ENCODE measurements around the gene PALS1. TPM values are rescaled to one million over a fixed set of nuclear protein-coding genes. Genes with fewer than 3 reads are reported as not detected.

PALS1 gene
- total RNA-seq, 3 donors from 2014 or later (not counting 1 experiment from before 2014, with no cell fraction given), result 4.3 to 7.3 (median 6.5) TPM

GRCh38 chr14:67242168-67242420, 859 bp downstream of the PALS1 start:
- peak overlapping the region; percentile 68 to 83 for H3K27ac Mint-ChIP-seq
- no peak overlapping the region for H3K27ac ChIP-seq (ENCODE audit: low read length)

GRCh38 chr14:67245104-67245503, 3.9 kb downstream of the PALS1 start:
- H3K4me3 ChIP-seq (ENCODE audit: low read length), result no peak overlapping the region
- Mint-ChIP-seq H3K4me3 (no peak overlapping the region), H3K9me3 (no peaks in the 10 kb centered on the region), H3K36me3 (no peaks in the 10 kb centered on the region), H3K27ac (no peak overlapping the region), H3K27me3 (ENCODE audit: low read depth in 2 of 2) (no peaks in the 10 kb centered on the region), H3K4me1 (peaks cover 13 to 15% of the 10 kb centered on the region in 2 donors)
- H3K27ac ChIP-seq (ENCODE audit: low read length), result no peak overlapping the region
- ATAC-seq, result no peak
- TF ChIP-seq, protein P1, sequence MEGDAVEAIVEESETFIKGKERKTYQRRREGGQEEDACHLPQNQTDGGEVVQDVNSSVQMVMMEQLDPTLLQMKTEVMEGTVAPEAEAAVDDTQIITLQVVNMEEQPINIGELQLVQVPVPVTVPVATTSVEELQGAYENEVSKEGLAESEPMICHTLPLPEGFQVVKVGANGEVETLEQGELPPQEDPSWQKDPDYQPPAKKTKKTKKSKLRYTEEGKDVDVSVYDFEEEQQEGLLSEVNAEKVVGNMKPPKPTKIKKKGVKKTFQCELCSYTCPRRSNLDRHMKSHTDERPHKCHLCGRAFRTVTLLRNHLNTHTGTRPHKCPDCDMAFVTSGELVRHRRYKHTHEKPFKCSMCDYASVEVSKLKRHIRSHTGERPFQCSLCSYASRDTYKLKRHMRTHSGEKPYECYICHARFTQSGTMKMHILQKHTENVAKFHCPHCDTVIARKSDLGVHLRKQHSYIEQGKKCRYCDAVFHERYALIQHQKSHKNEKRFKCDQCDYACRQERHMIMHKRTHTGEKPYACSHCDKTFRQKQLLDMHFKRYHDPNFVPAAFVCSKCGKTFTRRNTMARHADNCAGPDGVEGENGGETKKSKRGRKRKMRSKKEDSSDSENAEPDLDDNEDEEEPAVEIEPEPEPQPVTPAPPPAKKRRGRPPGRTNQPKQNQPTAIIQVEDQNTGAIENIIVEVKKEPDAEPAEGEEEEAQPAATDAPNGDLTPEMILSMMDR (IDR thresholded peaks at IDR 0.05), result no peak
- intact Hi-C loops (cut with micrococcal nuclease), result no loop called here
- 77% methylated on average over 1 of the region's 1 CpG for WGBS (ENCODE audit: insufficient coverage)
- no peaks in the 10 kb centered on the region for H3K27me3 ChIP-seq (ENCODE audit: control insufficient read depth, insufficient read depth, low read length)
- no peaks in the 10 kb centered on the region for H3K9me3 ChIP-seq (ENCODE audit: control insufficient read depth, insufficient read depth, low read length)
- H3K4me1 ChIP-seq (ENCODE audit: control insufficient read depth, insufficient read depth, low read length), result peaks cover 8% of the 10 kb centered on the region
- H3K36me3 ChIP-seq (ENCODE audit: control insufficient read depth, insufficient read depth, low read length), result no peaks in the 10 kb centered on the region
- DNase-seq, result no peak

More at GRCh38 chr14:67242168-67242420, 859 bp downstream of the PALS1 start:
- H3K4me3 ChIP-seq (ENCODE audit: low read length), result peak overlapping the region; percentile 75
- Mint-ChIP-seq H3K9me3 (no peaks in the 10 kb centered on the region), H3K4me1 (peaks cover 15 to 18% of the 10 kb centered on the region in 2 donors), H3K27me3 (ENCODE audit: low read depth in 2 of 2) (no peaks in the 10 kb centered on the region), H3K36me3 (no peaks in the 10 kb centered on the region), H3K4me3 (peak overlapping the region; percentile 93)
- intact Hi-C loops (cut with micrococcal nuclease), result no loop called here
- WGBS (ENCODE audit: insufficient coverage), result 26% methylated on average over 3 of the region's 4 CpGs
- no peaks in the 10 kb centered on the region for H3K27me3 ChIP-seq (ENCODE audit: control insufficient read depth, insufficient read depth, low read length)
- peaks cover 9% of the 10 kb centered on the region for H3K4me1 ChIP-seq (ENCODE audit: control insufficient read depth, insufficient read depth, low read length)
- TF ChIP-seq, protein P1 (IDR thresholded peaks at IDR 0.05), result no peak
- H3K36me3 ChIP-seq (ENCODE audit: control insufficient read depth, insufficient read depth, low read length), result no peaks in the 10 kb centered on the region
- H3K9me3 ChIP-seq (ENCODE audit: control insufficient read depth, insufficient read depth, low read length), result no peaks in the 10 kb centered on the region
- ATAC-seq (no peak), DNase-seq (no peak)

- no peaks in the 10 kb centered on the region for H3K4me1 ChIP-seq (ENCODE audit: control insufficient read depth, insufficient read depth, low read length)
- no peaks in the 10 kb centered on the region for H3K36me3 ChIP-seq (ENCODE audit: control insufficient read depth, insufficient read depth, low read length)
- H3K9me3 ChIP-seq (ENCODE audit: control insufficient read depth, insufficient read depth, low read length), result no peaks in the 10 kb centered on the region
- WGBS (ENCODE audit: insufficient coverage), result 80% methylated on average over 2 of the region's 2 CpGs
- ATAC-seq, result no peak
- H3K27ac Mint-ChIP-seq, result no peak overlapping the region
- H3K27me3 Mint-ChIP-seq (ENCODE audit: low read depth in 2 of 2), result no peaks in the 10 kb centered on the region
- DNase-seq, result no peak
- intact Hi-C loops (cut with micrococcal nuclease), result no loop called here
- H3K4me1 Mint-ChIP-seq, result no peaks in the 10 kb centered on the region
- no peak overlapping the region for H3K4me3 ChIP-seq (ENCODE audit: low read length)
- H3K9me3 Mint-ChIP-seq, result no peaks in the 10 kb centered on the region
- H3K27me3 ChIP-seq (ENCODE audit: control insufficient read depth, insufficient read depth, low read length), result no peaks in the 10 kb centered on the region
- TF ChIP-seq, protein P1 (IDR thresholded peaks at IDR 0.05), result no peak
- H3K36me3 Mint-ChIP-seq, result no peaks in the 10 kb centered on the region
- H3K4me3 Mint-ChIP-seq, result no peak overlapping the region
- H3K27ac ChIP-seq (ENCODE audit: low read length), result no peak overlapping the region
These were observed 10.5 kb downstream of the PALS1 start for GRCh38 chr14:67251573-67252226.

GRCh38 chr14:67253076-67253635, 11.9 kb downstream of the PALS1 start:
- Histone ChIP-seq H3K4me1 (ENCODE audit: control insufficient read depth, insufficient read depth, low read length) (no peaks in the 10 kb centered on the region), H3K4me3 (ENCODE audit: low read length) (no peak overlapping the region), H3K9me3 (ENCODE audit: control insufficient read depth, insufficient read depth, low read length) (no peaks in the 10 kb centered on the region), H3K27ac (ENCODE audit: low read length) (no peak overlapping the region), H3K27me3 (ENCODE audit: control insufficient read depth, insufficient read depth, low read length) (no peaks in the 10 kb centered on the region), H3K36me3 (ENCODE audit: control insufficient read depth, insufficient read depth, low read length) (no peaks in the 10 kb centered on the region)
- 93% methylated on average over 2 of the region's 2 CpGs for WGBS (ENCODE audit: insufficient coverage)
- no peak overlapping the region for H3K27ac Mint-ChIP-seq
- no peaks in the 10 kb centered on the region for H3K4me1 Mint-ChIP-seq
- DNase-seq, result no peak
- no peaks in the 10 kb centered on the region for H3K36me3 Mint-ChIP-seq
- ATAC-seq, result no peak
- no peaks in the 10 kb centered on the region for H3K27me3 Mint-ChIP-seq (ENCODE audit: low read depth in 2 of 2)
- no peak overlapping the region for H3K4me3 Mint-ChIP-seq
- intact Hi-C loops (cut with micrococcal nuclease), result no loop called here
- TF ChIP-seq, protein P1 (IDR thresholded peaks at IDR 0.05), result no peak
- H3K9me3 Mint-ChIP-seq, result no peaks in the 10 kb centered on the region

All from natural killer cell (primary cell).